HL-60 (cell line): Measurements from ENCODE around the gene MICALL2.

Source experiments
- POLR2AphosphoS5 ChIP-seq: IDR thresholded peaks from 2 replicates; pipeline ENCODE4 v1.6.1; 2012; ENCODE audit warnings: low read depth
- TF ChIP-seq, protein P1 (sequence below): IDR thresholded peaks from one replicate; pipeline ENCODE4 v1.5.1; 2011; ENCODE audit warnings: low read length, control low read depth, inconsistent platforms; ENCODE audit not compliant: insufficient read depth

GRCh38 chr7:1400371-1400770, 58.9 kb downstream of the MICALL2 start:
- TF ChIP-seq, protein P1, sequence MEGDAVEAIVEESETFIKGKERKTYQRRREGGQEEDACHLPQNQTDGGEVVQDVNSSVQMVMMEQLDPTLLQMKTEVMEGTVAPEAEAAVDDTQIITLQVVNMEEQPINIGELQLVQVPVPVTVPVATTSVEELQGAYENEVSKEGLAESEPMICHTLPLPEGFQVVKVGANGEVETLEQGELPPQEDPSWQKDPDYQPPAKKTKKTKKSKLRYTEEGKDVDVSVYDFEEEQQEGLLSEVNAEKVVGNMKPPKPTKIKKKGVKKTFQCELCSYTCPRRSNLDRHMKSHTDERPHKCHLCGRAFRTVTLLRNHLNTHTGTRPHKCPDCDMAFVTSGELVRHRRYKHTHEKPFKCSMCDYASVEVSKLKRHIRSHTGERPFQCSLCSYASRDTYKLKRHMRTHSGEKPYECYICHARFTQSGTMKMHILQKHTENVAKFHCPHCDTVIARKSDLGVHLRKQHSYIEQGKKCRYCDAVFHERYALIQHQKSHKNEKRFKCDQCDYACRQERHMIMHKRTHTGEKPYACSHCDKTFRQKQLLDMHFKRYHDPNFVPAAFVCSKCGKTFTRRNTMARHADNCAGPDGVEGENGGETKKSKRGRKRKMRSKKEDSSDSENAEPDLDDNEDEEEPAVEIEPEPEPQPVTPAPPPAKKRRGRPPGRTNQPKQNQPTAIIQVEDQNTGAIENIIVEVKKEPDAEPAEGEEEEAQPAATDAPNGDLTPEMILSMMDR: no peak
- no peak for TF ChIP-seq POLR2AphosphoS5
